GM12878 (cell line): ENCODE results near the gene ARCN1. TPM values are rescaled to one million over a fixed set of nuclear protein-coding genes. Genes with fewer than 3 reads are reported as not detected.

ENCODE experiments used
- ATAC-seq: fragments of 200-7000 bp; cut with Tn5 transposase; 3 replicates; pipeline ENCODE4 v1.9.1; 2020; ENCODE audit warnings: mild to moderate bottlenecking, moderate library complexity
- BruUV-seq: library from RNA; stranded (reverse); fragments of 400-500 nt; replicated peaks from 2 replicates; lab custom pipeline; 2021; lab: Mats Ljungman, UMichigan
- CTCF ChIA-PET: fragments of 300-600 bp; sonication (Branson Sonifier 250); formaldehyde crosslinking; extraction: SDS; loops from one replicate; lab custom pipeline; 2021; ENCODE audit warnings: inconsistent platforms; lab: Yijun Ruan, JAX
- POLR2A ChIA-PET: fragments of 350-600 bp; formaldehyde crosslinking; extraction: SDS; loops from one replicate; lab custom pipeline; 2021; ENCODE audit warnings: inconsistent platforms; lab: Charles Lee
- RAD21 ChIA-PET: fragments of 300-600 bp; sonication (Branson Sonifier 250); formaldehyde crosslinking; loops from one replicate; lab custom pipeline; 2023; ENCODE audit warnings: antibody characterized with exemption; ENCODE audit not compliant: unreplicated experiment; lab: Charles Lee
- SMC1A ChIA-PET: fragments of 300-600 bp; sonication (Branson Sonifier 250); formaldehyde crosslinking; loops from one replicate; lab custom pipeline; 2023; ENCODE audit not compliant: unreplicated experiment, uncharacterized antibody; lab: Charles Lee
- DNase-seq: peaks from one replicate; pipeline ENCODE4 v3.0.0-alpha.2; 2011; ENCODE audit warnings: low read depth, low spot score
- FAIRE-seq: peaks from 3 replicates; lab custom pipeline; 2011; peaks lifted over from hg19 to GRCh38; lab: Jason Lieb, UNC
- H2AFZ ChIP-seq: 2 replicates; pipeline ENCODE4 v1.6.0; 2011; ENCODE audit warnings: low read depth, low read length, control low read depth; ENCODE audit not compliant: control insufficient read depth
- H3K27ac ChIP-seq: 2 replicates; pipeline ENCODE4 v1.5.1; 2011; ENCODE audit warnings: control low read depth; ENCODE audit not compliant: control insufficient read depth, insufficient read depth
- H3K27me3 ChIP-seq, 2 experiments: replicated peaks in 1 of 2; 2 replicates each; pipeline versions ENCODE4 v1.6.0 to v1.6.1; 2011; ENCODE audit warnings: low read length in 1 of 2; ENCODE audit not compliant: control insufficient read depth in 2 of 2, insufficient read depth in 2 of 2
- H3K36me3 ChIP-seq, 2 experiments: 2 replicates each; pipeline ENCODE4 v1.5.1; 2011; ENCODE audit warnings: low read length in 1 of 2; ENCODE audit not compliant: control insufficient read depth in 2 of 2, insufficient read depth in 2 of 2
- H3K4me1 ChIP-seq: 2 replicates; pipeline ENCODE4 v1.6.1; 2011; ENCODE audit warnings: mild to moderate bottlenecking, low read length, moderate library complexity, mixed read lengths; ENCODE audit not compliant: control insufficient read depth, insufficient read depth
- H3K4me2 ChIP-seq: 2 replicates; pipeline ENCODE4 v1.6.0; 2011; ENCODE audit warnings: control low read depth; ENCODE audit not compliant: control insufficient read depth, insufficient read depth
- H3K4me3 ChIP-seq: fragments of 200-600 bp; sonication (generic); 2 replicates; pipeline ENCODE4 v1.5.1; 2016
- H3K79me2 ChIP-seq: 2 replicates; pipeline ENCODE4 v1.6.0; 2011; ENCODE audit warnings: low read length; ENCODE audit not compliant: control insufficient read depth, insufficient read depth
- H3K9ac ChIP-seq: 2 replicates; pipeline ENCODE4 v1.8.0; 2011; ENCODE audit warnings: low read length, control low read depth, mixed read lengths; ENCODE audit not compliant: control insufficient read depth, insufficient read depth
- H3K9me3 ChIP-seq: replicated peaks from 3 replicates; pipeline ENCODE4 v1.5.1; 2011; ENCODE audit warnings: mild to moderate bottlenecking, low read length; ENCODE audit not compliant: control insufficient read depth, insufficient read depth
- H4K20me1 ChIP-seq: 2 replicates; pipeline ENCODE4 v1.6.0; 2011; ENCODE audit not compliant: control insufficient read depth, insufficient read depth
- ATF3 ChIP-seq: IDR thresholded peaks from 2 replicates; pipeline ENCODE4 v1.6.1; 2011; ENCODE audit warnings: low read depth, mild to moderate bottlenecking, low read length, moderate library complexity, borderline replicate concordance; ENCODE audit errors: extremely low read depth
- CREB1 ChIP-seq: IDR thresholded peaks from 2 replicates; pipeline ENCODE4 v1.6.1; 2012; ENCODE audit warnings: low read depth, mild to moderate bottlenecking, inconsistent platforms
- CUX1 ChIP-seq: IDR thresholded peaks from 2 replicates; pipeline ENCODE4 v1.6.1; 2012; ENCODE audit warnings: improper control_type of control experiment, low read depth, low read length; ENCODE audit not compliant: insufficient replicate concordance
- E2F8 ChIP-seq: fragments of 450-650 bp; IDR thresholded peaks from 2 replicates; pipeline ENCODE4 v1.6.1; 2018; ENCODE audit warnings: mild to moderate bottlenecking, low read depth, moderate library complexity; ENCODE audit not compliant: partially characterized antibody
- FOXK2 ChIP-seq: fragments of 450-650 bp; IDR thresholded peaks from 2 replicates; pipeline ENCODE4 v1.6.1; 2017; ENCODE audit warnings: mild to moderate bottlenecking, moderate library complexity
- FOXM1 ChIP-seq: IDR thresholded peaks from 2 replicates; pipeline ENCODE4 v1.6.1; 2012; ENCODE audit warnings: low read depth, mild to moderate bottlenecking, inconsistent platforms, low read length, moderate library complexity
- IKZF1 ChIP-seq: fragments of 450-650 bp; conservative IDR thresholded peaks from 2 replicates; pipeline ENCODE4 v1.6.1; 2017; ENCODE audit warnings: antibody characterized with exemption, mild to moderate bottlenecking
- IRF5 ChIP-seq: fragments of 450-650 bp; IDR thresholded peaks from 2 replicates; pipeline ENCODE4 v1.6.1; 2017; ENCODE audit warnings: borderline replicate concordance
- MTA3 ChIP-seq: IDR thresholded peaks from 2 replicates; pipeline ENCODE4 v1.6.1; 2012; ENCODE audit warnings: low read length, inconsistent platforms, borderline replicate concordance
- RBBP5 ChIP-seq: fragments of 200-600 bp; sonication (generic); conservative IDR thresholded peaks from 2 replicates; pipeline ENCODE4 v1.6.1; 2016
- STAT1 ChIP-seq: fragments of 450-650 bp; conservative IDR thresholded peaks from 2 replicates; pipeline ENCODE4 v1.6.1; 2014; ENCODE audit warnings: antibody characterized with exemption, mild to moderate bottlenecking
- SUZ12 ChIP-seq: fragments of 200-600 bp; sonication (generic); IDR thresholded peaks from one replicate; pipeline ENCODE4 v1.6.1; 2018; ENCODE audit warnings: antibody characterized with exemption, mild to moderate bottlenecking; ENCODE audit not compliant: unreplicated experiment
- WRNIP1 ChIP-seq: IDR thresholded peaks from 2 replicates; pipeline ENCODE4 v1.6.1; 2011; ENCODE audit warnings: low read depth, low read length, improper control_type of control experiment, borderline replicate concordance
- WGBS: methylation state at CpG from one replicate; pipeline ENCODE4 v1.1.6; 2016; ENCODE audit warnings: low lambda C conversion rate; ENCODE audit not compliant: insufficient replicate concordance, insufficient coverage; ENCODE audit errors: missing lambda C conversion rate; 5-methylcytosine and 5-hydroxymethylcytosine counted together
- in situ Hi-C: fragments of 300-500 bp; cut with MboI; formaldehyde crosslinking; loops from 9 replicates; pipeline ENCODE4 v1.14.3; 2018; ENCODE audit warnings: mixed read lengths
- intact Hi-C: fragments of 100-400 bp; cut with micrococcal nuclease; formaldehyde crosslinking; loops from one replicate; pipeline ENCODE4 v1.14.2; 2022; ENCODE audit not compliant: unreplicated experiment
- polyA plus RNA-seq, 11 experiments: library from polyadenylated mRNA; depleted of rRNA in 4 of 11; unstranded in 6 of 11; stranded (reverse) in 5 of 11; fragments of >200 nt; fragmentation: Nextera tagmentation in 4 of 11; fragmentation: Illumina TruSeq in 1 of 11; extraction: Ambion mirVana in 4 of 11; extraction: Trizol in 1 of 11; gene quantifications; 1 replicate in 1 of 11; 2 replicates in 10 of 11; pipeline versions ENCODE4 v1.2.1 to v1.2.3, GENCODE V29; 2011 to 2016; ENCODE audit warnings: inconsistent platforms in 2 of 11, missing spikeins in 2 of 11, low read depth in 1 of 11
- total RNA-seq, 4 experiments: library from RNA; depleted of rRNA in 3 of 4; stranded (reverse); fragments of >200 nt in 3 of 4; fragmentation: Illumina TruSeq in 1 of 4; extraction: Trizol in 1 of 4; gene quantifications; 2 replicates each; pipeline versions ENCODE4 v1.2.1 to v1.2.3, GENCODE V29; 2013 to 2021

Gene ARCN1
- total and polyA plus RNA-seq, 10 of the 15 experiments (the other 5 are each of a cell fraction or from before 2014, with no cell fraction given): 33.3 to 172 (median 106) TPM

GRCh38 chr11:118526688-118527087 is 45.5 kb upstream of the ARCN1 start (continued):
- TF ChIP-seq E2F8 (no peak), STAT1 (no peak), MTA3 (no peak)
- TF ChIP-seq, all 136 proteins: peak for 0

- RAD21 ChIA-PET: no interaction called here
- DNase-seq (no peak), FAIRE-seq (no peak), ATAC-seq (no peak)
- peaks cover 11 to 15% of the 10 kb centered on the region in 2 experiments for H3K36me3 ChIP-seq
- H3K79me2 ChIP-seq: no peaks in the 10 kb centered on the region
- in situ Hi-C loops: no loop called here
- no peak within 1 kb of the TSS for H2AFZ ChIP-seq
- H4K20me1 ChIP-seq: no peaks in the 10 kb centered on the region; the same call in 1 of the 2 replicates
- intact Hi-C loops: no loop called here
- POLR2A ChIA-PET: no interaction called here
- H3K27me3 ChIP-seq: no peaks in the 10 kb centered on the region
- no peaks in the 10 kb centered on the region for H3K9me3 ChIP-seq
- H3K27ac ChIP-seq: no peak within 1 kb of the TSS
- CTCF ChIA-PET: interaction anchor here (0.6 to 1.4 kb wide), 3 partner anchors 12 to 42 kb away, joined by 3 read pairs; no protein-coding TSS in a partner anchor
- SMC1A ChIA-PET: interaction anchor here (1.4 kb wide), 1 partner anchor 18 kb away, joined by 7 read pairs; no protein-coding TSS in a partner anchor
- H3K9ac ChIP-seq: no peak within 1 kb of the TSS
- no peak within 1 kb of the TSS for H3K4me2 ChIP-seq
- H3K4me1 ChIP-seq: 0 out of 2 replicates have a peak, but pooled peaks cover 3% of the 10 kb centered on the region
- H3K4me3 ChIP-seq: no peak within 1 kb of the TSS
- no TSS peak for BruUV-seq
- 74% methylated on average over 3 of the region's 3 CpGs for WGBS
- TF ChIP-seq IRF5 (no peak), CUX1 (no peak), SUZ12 (no peak), ATF3 (no peak), FOXM1 (no peak), WRNIP1 (no peak), RBBP5 (no peak), IKZF1 (no peak), FOXK2 (no peak), CREB1 (no peak)
Measured at GRCh38 chr11:118527109-118527508, 45.1 kb upstream of the ARCN1 start, which contains the start of gene TTC36. Gene TTC36 (plus strand): TSS chr11:118527474. CDS start chr11:118527495, 21 bp downstream.
